Caco-2 (cell line): ENCODE data around the gene FLT1. TPM values are rescaled to one million over a fixed set of nuclear protein-coding genes. Genes with fewer than 3 reads are reported as not detected.

Experiments used
- BruUV-seq: library from RNA; stranded (reverse); fragments of 400-500 nt; replicated peaks from 2 replicates; lab custom pipeline; 2021; lab: Mats Ljungman, UMichigan
- CTCF ChIA-PET: fragments of 300-600 bp; sonication (Branson Sonifier 250); formaldehyde crosslinking; loops from one replicate; lab custom pipeline; 2022; ENCODE audit warnings: antibody characterized with exemption; lab: Charles Lee
- POLR2A ChIA-PET: fragments of 300-600 bp; sonication (Branson Sonifier 250); formaldehyde crosslinking; loops from one replicate; lab custom pipeline; 2022; ENCODE audit warnings: antibody characterized with exemption; lab: Charles Lee
- DNase-seq, 2 experiments: peaks; one replicate each; pipeline versions ENCODE4 v3.0.0 to v3.0.0-alpha.2; 2020 to 2022
- H3K27me3 ChIP-seq: replicated peaks from 2 replicates; pipeline ENCODE4 v1.6.0; 2011; ENCODE audit warnings: low read length; ENCODE audit not compliant: control insufficient read depth, insufficient read depth
- H3K36me3 ChIP-seq: 2 replicates; pipeline ENCODE4 v1.5.1; 2011; ENCODE audit warnings: low read length; ENCODE audit not compliant: control insufficient read depth, insufficient read depth
- H3K4me1 ChIP-seq: fragments of 250-450 bp; sonication (Bioruptor Pico); 2 replicates; pipeline ENCODE4 v1.5.1; 2020; ENCODE audit warnings: mild to moderate bottlenecking
- H3K4me3 ChIP-seq: 2 replicates; pipeline ENCODE4 v1.5.1; 2011; ENCODE audit warnings: low read depth, mild to moderate bottlenecking, control low read depth, low read length
- H3K9me3 ChIP-seq: fragments of 250-450 bp; sonication (Bioruptor Pico); 2 replicates; pipeline ENCODE4 v1.5.1; 2020; ENCODE audit warnings: mild to moderate bottlenecking, moderate library complexity
- H3K27ac Mint-ChIP-seq: one replicate; pipeline ENCODE4 v1.8.0; 2022; ENCODE audit warnings: mixed read lengths; ENCODE audit not compliant: unreplicated experiment
- H3K27me3 Mint-ChIP-seq: one replicate; pipeline ENCODE4 v1.8.0; 2022; ENCODE audit warnings: mixed read lengths; ENCODE audit not compliant: insufficient read depth, unreplicated experiment
- H3K36me3 Mint-ChIP-seq: one replicate; pipeline ENCODE4 v1.8.0; 2022; ENCODE audit warnings: mild to moderate bottlenecking, mixed read lengths; ENCODE audit not compliant: insufficient read depth, unreplicated experiment
- H3K4me1 Mint-ChIP-seq: one replicate; pipeline ENCODE4 v1.8.0; 2022; ENCODE audit warnings: low read depth, mixed read lengths; ENCODE audit not compliant: unreplicated experiment
- H3K4me3 Mint-ChIP-seq: one replicate; pipeline ENCODE4 v1.8.0; 2022; ENCODE audit warnings: mild to moderate bottlenecking, moderate library complexity, mixed read lengths; ENCODE audit not compliant: unreplicated experiment
- H3K9me3 Mint-ChIP-seq: one replicate; pipeline ENCODE4 v1.8.0; 2022; ENCODE audit warnings: mixed read lengths; ENCODE audit not compliant: unreplicated experiment
- CTCF ChIP-seq, 2 experiments: fragments of 200-600 bp in 1 of 2; IDR thresholded peaks; 1 replicate in 1 of 2; 2 replicates in 1 of 2; pipeline versions ENCODE4 v1.5.1 to v1.8.0; 2011 to 2022; ENCODE audit warnings: antibody characterized with exemption in 1 of 2, control low read depth in 1 of 2, inconsistent platforms in 1 of 2, low read depth in 1 of 2, low read length in 1 of 2, mild to moderate bottlenecking in 1 of 2, moderate library complexity in 1 of 2; ENCODE audit not compliant: insufficient read depth in 1 of 2, severe bottlenecking in 1 of 2, unreplicated experiment in 1 of 2
- intact Hi-C: fragments of 100-400 bp; cut with micrococcal nuclease; formaldehyde crosslinking; loops from one replicate; pipeline ENCODE4 v1.10.0; 2022; ENCODE audit not compliant: unreplicated experiment
- total RNA-seq: library from RNA; stranded (reverse); gene quantifications from 2 replicates; pipeline ENCODE4 v1.2.3, GENCODE V29; 2022

FLT1 gene
- total RNA-seq, 1 experiment from 2014 or later = 0.66 TPM

GRCh38 chr13:28387740-28388501 lies 107.0 kb downstream of the FLT1 start:
- no peaks in the 10 kb centered on the region for H3K9me3 ChIP-seq
- no peaks in the 10 kb centered on the region for H3K27me3 Mint-ChIP-seq
- no peak for TF ChIP-seq CTCF (IDR thresholded peaks at IDR 0.05; ENCODE audit: insufficient read depth in 1 of 2, low read depth in 1 of 2, low read length in 1 of 2, severe bottlenecking in 1 of 2, unreplicated experiment in 1 of 2)
- ChIA-PET POLR2A (no interaction called here), CTCF (no interaction called here)
- no peaks in the 10 kb centered on the region for H3K36me3 ChIP-seq
- H3K9me3 Mint-ChIP-seq = no peaks in the 10 kb centered on the region
- no peaks in the 10 kb centered on the region for H3K36me3 Mint-ChIP-seq
- no peak overlapping the region for H3K4me3 ChIP-seq
- H3K4me3 Mint-ChIP-seq = no peak overlapping the region
- no TSS peak for BruUV-seq
- no peak for DNase-seq
- no peak overlapping the region for H3K27ac Mint-ChIP-seq
- H3K4me1 Mint-ChIP-seq = no peaks in the 10 kb centered on the region
- intact Hi-C loops = no loop called here
- no peaks in the 10 kb centered on the region for H3K4me1 ChIP-seq
- no peaks in the 10 kb centered on the region for H3K27me3 ChIP-seq

- Histone ChIP-seq H3K27me3 (no peaks in the 10 kb centered on the region), H3K4me3 (no peak overlapping the region), H3K4me1 (no peaks in the 10 kb centered on the region), H3K9me3 (no peaks in the 10 kb centered on the region), H3K36me3 (no peaks in the 10 kb centered on the region)
- TF ChIP-seq CTCF (IDR thresholded peaks at IDR 0.05; ENCODE audit: insufficient read depth in 1 of 2, low read depth in 1 of 2, low read length in 1 of 2, severe bottlenecking in 1 of 2, unreplicated experiment in 1 of 2) = no peak
- no peak overlapping the region for H3K27ac Mint-ChIP-seq
- no peak for DNase-seq
- ChIA-PET CTCF (no interaction called here), POLR2A (no interaction called here)
- no peaks in the 10 kb centered on the region for H3K36me3 Mint-ChIP-seq
- intact Hi-C loops = no loop called here
- no peaks in the 10 kb centered on the region for H3K4me1 Mint-ChIP-seq
- H3K9me3 Mint-ChIP-seq = no peaks in the 10 kb centered on the region
- H3K4me3 Mint-ChIP-seq = no peak overlapping the region
- no TSS peak for BruUV-seq
- H3K27me3 Mint-ChIP-seq = peaks cover 4% of the 10 kb centered on the region
These were observed 109.6 kb downstream of the FLT1 start for GRCh38 chr13:28385362-28385761.

GRCh38 chr13:28384789-28385188 lies 110.1 kb downstream of the FLT1 start:
- Histone ChIP-seq H3K27me3 (no peaks in the 10 kb centered on the region), H3K9me3 (no peaks in the 10 kb centered on the region), H3K36me3 (no peaks in the 10 kb centered on the region), H3K4me3 (no peak overlapping the region), H3K4me1 (no peaks in the 10 kb centered on the region)
- intact Hi-C loops = no loop called here
- no peak for DNase-seq
- no peak for TF ChIP-seq CTCF (IDR thresholded peaks at IDR 0.05; ENCODE audit: insufficient read depth in 1 of 2, low read depth in 1 of 2, low read length in 1 of 2, severe bottlenecking in 1 of 2, unreplicated experiment in 1 of 2)
- no peaks in the 10 kb centered on the region for H3K9me3 Mint-ChIP-seq
- H3K27me3 Mint-ChIP-seq = peaks cover 4% of the 10 kb centered on the region
- CTCF ChIA-PET = no interaction called here
- POLR2A ChIA-PET = no interaction called here
- H3K27ac Mint-ChIP-seq = no peak overlapping the region
- no TSS peak for BruUV-seq
- H3K4me3 Mint-ChIP-seq = no peak overlapping the region
- H3K4me1 Mint-ChIP-seq = no peaks in the 10 kb centered on the region
- H3K36me3 Mint-ChIP-seq = no peaks in the 10 kb centered on the region
